GM12878 (cell line): ENCODE data around the gene ATOSA. TPM values are rescaled to one million over a fixed set of nuclear protein-coding genes. Genes with fewer than 3 reads are reported as not detected.
A peak's percentile ranks its signal among the peaks of the same experiment; 100 is the strongest.

Source experiments
- ATAC-seq: fragments of 200-7000 bp; cut with Tn5 transposase; 3 replicates; pipeline ENCODE4 v1.9.1; 2020; ENCODE audit warnings: mild to moderate bottlenecking, moderate library complexity
- BruUV-seq: library from RNA; stranded (reverse); fragments of 400-500 nt; replicated peaks from 2 replicates; lab custom pipeline; 2021; lab: Mats Ljungman, UMichigan
- CTCF ChIA-PET: fragments of 300-600 bp; sonication (Branson Sonifier 250); formaldehyde crosslinking; extraction: SDS; loops from one replicate; lab custom pipeline; 2021; ENCODE audit warnings: inconsistent platforms; lab: Yijun Ruan, JAX
- POLR2A ChIA-PET: fragments of 350-600 bp; formaldehyde crosslinking; extraction: SDS; loops from one replicate; lab custom pipeline; 2021; ENCODE audit warnings: inconsistent platforms; lab: Charles Lee
- RAD21 ChIA-PET: fragments of 300-600 bp; sonication (Branson Sonifier 250); formaldehyde crosslinking; loops from one replicate; lab custom pipeline; 2023; ENCODE audit warnings: antibody characterized with exemption; ENCODE audit not compliant: unreplicated experiment; lab: Charles Lee
- SMC1A ChIA-PET: fragments of 300-600 bp; sonication (Branson Sonifier 250); formaldehyde crosslinking; loops from one replicate; lab custom pipeline; 2023; ENCODE audit not compliant: unreplicated experiment, uncharacterized antibody; lab: Charles Lee
- DNase-seq: peaks from one replicate; pipeline ENCODE4 v3.0.0-alpha.2; 2011; ENCODE audit warnings: low read depth, low spot score
- FAIRE-seq: peaks from 3 replicates; lab custom pipeline; 2011; peaks lifted over from hg19 to GRCh38; lab: Jason Lieb, UNC
- H2AFZ ChIP-seq: 2 replicates; pipeline ENCODE4 v1.6.0; 2011; ENCODE audit warnings: low read depth, low read length, control low read depth; ENCODE audit not compliant: control insufficient read depth
- H3K27ac ChIP-seq: 2 replicates; pipeline ENCODE4 v1.5.1; 2011; ENCODE audit warnings: control low read depth; ENCODE audit not compliant: control insufficient read depth, insufficient read depth
- H3K27me3 ChIP-seq, 2 experiments: replicated peaks in 1 of 2; 2 replicates each; pipeline versions ENCODE4 v1.6.0 to v1.6.1; 2011; ENCODE audit warnings: low read length in 1 of 2; ENCODE audit not compliant: control insufficient read depth in 2 of 2, insufficient read depth in 2 of 2
- H3K36me3 ChIP-seq, 2 experiments: 2 replicates each; pipeline ENCODE4 v1.5.1; 2011; ENCODE audit warnings: low read length in 1 of 2; ENCODE audit not compliant: control insufficient read depth in 2 of 2, insufficient read depth in 2 of 2
- H3K4me1 ChIP-seq: 2 replicates; pipeline ENCODE4 v1.6.1; 2011; ENCODE audit warnings: mild to moderate bottlenecking, low read length, moderate library complexity, mixed read lengths; ENCODE audit not compliant: control insufficient read depth, insufficient read depth
- H3K4me2 ChIP-seq: 2 replicates; pipeline ENCODE4 v1.6.0; 2011; ENCODE audit warnings: control low read depth; ENCODE audit not compliant: control insufficient read depth, insufficient read depth
- H3K4me3 ChIP-seq: fragments of 200-600 bp; sonication (generic); 2 replicates; pipeline ENCODE4 v1.5.1; 2016
- H3K79me2 ChIP-seq: 2 replicates; pipeline ENCODE4 v1.6.0; 2011; ENCODE audit warnings: low read length; ENCODE audit not compliant: control insufficient read depth, insufficient read depth
- H3K9ac ChIP-seq: 2 replicates; pipeline ENCODE4 v1.8.0; 2011; ENCODE audit warnings: low read length, control low read depth, mixed read lengths; ENCODE audit not compliant: control insufficient read depth, insufficient read depth
- H3K9me3 ChIP-seq: replicated peaks from 3 replicates; pipeline ENCODE4 v1.5.1; 2011; ENCODE audit warnings: mild to moderate bottlenecking, low read length; ENCODE audit not compliant: control insufficient read depth, insufficient read depth
- H4K20me1 ChIP-seq: 2 replicates; pipeline ENCODE4 v1.6.0; 2011; ENCODE audit not compliant: control insufficient read depth, insufficient read depth
- ATF7 ChIP-seq: fragments of 450-650 bp; IDR thresholded peaks from 2 replicates; pipeline ENCODE4 v1.6.1; 2016; ENCODE audit warnings: low read depth, mild to moderate bottlenecking
- CEBPB ChIP-seq, 2 experiments: fragments of 150-350 bp in 1 of 2; IDR thresholded peaks; 2 replicates each; pipeline ENCODE4 v1.6.1; 2012 to 2014; ENCODE audit warnings: low read depth in 2 of 2, low read length in 2 of 2, borderline replicate concordance in 1 of 2, inconsistent platforms in 1 of 2
- CREB1 ChIP-seq: IDR thresholded peaks from 2 replicates; pipeline ENCODE4 v1.6.1; 2012; ENCODE audit warnings: low read depth, mild to moderate bottlenecking, inconsistent platforms
- HCFC1 ChIP-seq: fragments of 150-350 bp; IDR thresholded peaks from 2 replicates; pipeline ENCODE4 v1.6.1; 2014; ENCODE audit warnings: low read length
- HSF1 ChIP-seq: fragments of 150-350 bp; IDR thresholded peaks from 2 replicates; pipeline ENCODE4 v1.6.1; 2014; ENCODE audit warnings: mild to moderate bottlenecking, low read depth, low read length
- MTA3 ChIP-seq: IDR thresholded peaks from 2 replicates; pipeline ENCODE4 v1.6.1; 2012; ENCODE audit warnings: low read length, inconsistent platforms, borderline replicate concordance
- MYC ChIP-seq: IDR thresholded peaks from 2 replicates; pipeline ENCODE4 v1.6.1; 2011; ENCODE audit warnings: mild to moderate bottlenecking, low read length, moderate library complexity, inconsistent platforms; ENCODE audit not compliant: insufficient read depth, insufficient replicate concordance, insufficient read length, severe bottlenecking
- PAX8 ChIP-seq: fragments of 450-650 bp; IDR thresholded peaks from 2 replicates; pipeline ENCODE4 v1.6.1; 2017; ENCODE audit warnings: mild to moderate bottlenecking, moderate library complexity
- RELA ChIP-seq: fragments of 450-650 bp; IDR thresholded peaks from 2 replicates; pipeline ENCODE4 v1.8.0; 2014; ENCODE audit warnings: borderline replicate concordance; ENCODE audit not compliant: partially characterized antibody
- SMC3 ChIP-seq: IDR thresholded peaks from 2 replicates; pipeline ENCODE4 v1.6.1; 2011; ENCODE audit warnings: low read length, improper control_type of control experiment, borderline replicate concordance
- SREBF2 ChIP-seq: IDR thresholded peaks from 2 replicates; pipeline ENCODE4 v1.6.1; 2012; ENCODE audit warnings: mild to moderate bottlenecking, low read length
- TARDBP ChIP-seq: IDR thresholded peaks from 2 replicates; pipeline ENCODE4 v1.6.1; 2016; ENCODE audit warnings: borderline replicate concordance
- WGBS: methylation state at CpG from one replicate; pipeline ENCODE4 v1.1.6; 2016; ENCODE audit warnings: low lambda C conversion rate; ENCODE audit not compliant: insufficient replicate concordance, insufficient coverage; ENCODE audit errors: missing lambda C conversion rate; 5-methylcytosine and 5-hydroxymethylcytosine counted together
- in situ Hi-C: fragments of 300-500 bp; cut with MboI; formaldehyde crosslinking; loops from 9 replicates; pipeline ENCODE4 v1.14.3; 2018; ENCODE audit warnings: mixed read lengths
- intact Hi-C: fragments of 100-400 bp; cut with micrococcal nuclease; formaldehyde crosslinking; loops from one replicate; pipeline ENCODE4 v1.14.2; 2022; ENCODE audit not compliant: unreplicated experiment
- polyA plus RNA-seq, 11 experiments: library from polyadenylated mRNA; depleted of rRNA in 4 of 11; unstranded in 6 of 11; stranded (reverse) in 5 of 11; fragments of >200 nt; fragmentation: Nextera tagmentation in 4 of 11; fragmentation: Illumina TruSeq in 1 of 11; extraction: Ambion mirVana in 4 of 11; extraction: Trizol in 1 of 11; gene quantifications; 1 replicate in 1 of 11; 2 replicates in 10 of 11; pipeline versions ENCODE4 v1.2.1 to v1.2.3, GENCODE V29; 2011 to 2016; ENCODE audit warnings: inconsistent platforms in 2 of 11, missing spikeins in 2 of 11, low read depth in 1 of 11
- total RNA-seq, 4 experiments: library from RNA; depleted of rRNA in 3 of 4; stranded (reverse); fragments of >200 nt in 3 of 4; fragmentation: Illumina TruSeq in 1 of 4; extraction: Trizol in 1 of 4; gene quantifications; 2 replicates each; pipeline versions ENCODE4 v1.2.1 to v1.2.3, GENCODE V29; 2013 to 2021
- TF ChIP-seq, protein P1 (sequence below): fragments of 450-650 bp; IDR thresholded peaks from 2 replicates; pipeline ENCODE4 v1.6.1; 2017; ENCODE audit warnings: mild to moderate bottlenecking, moderate library complexity

The ATOSA gene
- total and polyA plus RNA-seq, 10 of the 15 experiments (the other 5 are each of a cell fraction or from before 2014, with no cell fraction given), result 6.8 to 24.3 (median 14.6) TPM

- H3K79me2 ChIP-seq, result no peaks in the 10 kb centered on the region
- RAD21 ChIA-PET, result interaction anchor here (1.2 kb wide), 1 partner anchor 243 kb away, joined by 3 read pairs; no protein-coding TSS in a partner anchor
- H3K9ac ChIP-seq, result no peak overlapping the region
- intact Hi-C loops (no loop called here), in situ Hi-C loops (no loop called here)
- POLR2A ChIA-PET, result interaction anchor here (1.2 kb wide), 1 partner anchor 26 kb away, joined by 7 read pairs; no protein-coding TSS in a partner anchor
- peak; percentile 99 for ATAC-seq
- 0 out of 2 replicates have a peak overlapping the region, but pooled peaks have one; percentile 5 for H3K4me3 ChIP-seq
- CTCF ChIA-PET, result interaction anchor here (1.8 kb wide), 1 partner anchor 27 kb away, joined by 5 read pairs; no protein-coding TSS in a partner anchor
- peaks cover 14% of the 10 kb centered on the region for H3K4me1 ChIP-seq
- H3K36me3 ChIP-seq, result no peaks in the 10 kb centered on the region
- BruUV-seq, result no TSS peak
- peak overlapping the region; percentile 77 for H2AFZ ChIP-seq
- peak overlapping the region; percentile 57 for H3K4me2 ChIP-seq
- H3K27me3 ChIP-seq, result no peaks in the 10 kb centered on the region
- SMC1A ChIA-PET, result interaction anchor here (0.8 to 1.8 kb wide), 10 partner anchors 20 to 452 kb away, joined by 3 to 7 read pairs (median 4); partner anchors contain the start of gene ATOSA
- H4K20me1 ChIP-seq, result no peaks in the 10 kb centered on the region
- DNase-seq, result no peak
- no peaks in the 10 kb centered on the region for H3K9me3 ChIP-seq
- no peak overlapping the region; the same call in 1 of the 2 replicates for H3K27ac ChIP-seq
- 46% methylated on average over 10 of the region's 10 CpGs for WGBS
- no peak for FAIRE-seq
- TF ChIP-seq RELA (no peak), MTA3 (no peak), SREBF2 (no peak), HSF1 (no peak), PAX8 (no peak), TARDBP (no peak), SMC3 (no peak), CREB1 (no peak), ATF7 (no peak), CEBPB (IDR thresholded peaks at IDR 0.05; ENCODE audit: borderline replicate concordance in 1 of 2, low read depth in 2 of 2, low read length in 2 of 2) (no peak), HCFC1 (no peak), MYC (no peak)
- TF ChIP-seq, protein P1, sequence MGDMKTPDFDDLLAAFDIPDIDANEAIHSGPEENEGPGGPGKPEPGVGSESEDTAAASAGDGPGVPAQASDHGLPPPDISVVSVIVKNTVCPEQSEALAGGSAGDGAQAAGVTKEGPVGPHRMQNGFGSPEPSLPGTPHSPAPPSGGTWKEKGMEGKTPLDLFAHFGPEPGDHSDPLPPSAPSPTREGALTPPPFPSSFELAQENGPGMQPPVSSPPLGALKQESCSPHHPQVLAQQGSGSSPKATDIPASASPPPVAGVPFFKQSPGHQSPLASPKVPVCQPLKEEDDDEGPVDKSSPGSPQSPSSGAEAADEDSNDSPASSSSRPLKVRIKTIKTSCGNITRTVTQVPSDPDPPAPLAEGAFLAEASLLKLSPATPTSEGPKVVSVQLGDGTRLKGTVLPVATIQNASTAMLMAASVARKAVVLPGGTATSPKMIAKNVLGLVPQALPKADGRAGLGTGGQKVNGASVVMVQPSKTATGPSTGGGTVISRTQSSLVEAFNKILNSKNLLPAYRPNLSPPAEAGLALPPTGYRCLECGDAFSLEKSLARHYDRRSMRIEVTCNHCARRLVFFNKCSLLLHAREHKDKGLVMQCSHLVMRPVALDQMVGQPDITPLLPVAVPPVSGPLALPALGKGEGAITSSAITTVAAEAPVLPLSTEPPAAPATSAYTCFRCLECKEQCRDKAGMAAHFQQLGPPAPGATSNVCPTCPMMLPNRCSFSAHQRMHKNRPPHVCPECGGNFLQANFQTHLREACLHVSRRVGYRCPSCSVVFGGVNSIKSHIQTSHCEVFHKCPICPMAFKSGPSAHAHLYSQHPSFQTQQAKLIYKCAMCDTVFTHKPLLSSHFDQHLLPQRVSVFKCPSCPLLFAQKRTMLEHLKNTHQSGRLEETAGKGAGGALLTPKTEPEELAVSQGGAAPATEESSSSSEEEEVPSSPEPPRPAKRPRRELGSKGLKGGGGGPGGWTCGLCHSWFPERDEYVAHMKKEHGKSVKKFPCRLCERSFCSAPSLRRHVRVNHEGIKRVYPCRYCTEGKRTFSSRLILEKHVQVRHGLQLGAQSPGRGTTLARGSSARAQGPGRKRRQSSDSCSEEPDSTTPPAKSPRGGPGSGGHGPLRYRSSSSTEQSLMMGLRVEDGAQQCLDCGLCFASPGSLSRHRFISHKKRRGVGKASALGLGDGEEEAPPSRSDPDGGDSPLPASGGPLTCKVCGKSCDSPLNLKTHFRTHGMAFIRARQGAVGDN, result no peak
These were observed 30.2 kb upstream of the ATOSA start for GRCh38 chr15:52709187-52709981.
